HepG2 (cell line): ENCODE measurements around the gene IGF2BP3. TPM values are rescaled to one million over a fixed set of nuclear protein-coding genes. Genes with fewer than 3 reads are reported as not detected.

Source experiments
- ATAC-seq: fragments of 200-7000 bp; cut with Tn5 transposase; 3 replicates; pipeline ENCODE4 v1.9.1; 2020; ENCODE audit warnings: mild to moderate bottlenecking, moderate library complexity
- BruUV-seq: library from RNA; stranded (reverse); fragments of 400-500 nt; replicated peaks from 2 replicates; lab custom pipeline; 2021; lab: Mats Ljungman, UMichigan
- CTCF ChIA-PET: fragments of 300-600 bp; formaldehyde crosslinking; extraction: SDS; loops from one replicate; lab custom pipeline; 2021; ENCODE audit warnings: low total read pairs, inconsistent platforms, low intra/inter-chr PET ratio; lab: Yijun Ruan, JAX
- POLR2A ChIA-PET: fragments of 350-600 bp; sonication (Branson Sonifier 250); formaldehyde crosslinking; loops from one replicate; lab custom pipeline; 2020; ENCODE audit warnings: antibody characterized with exemption, inconsistent platforms; lab: Yijun Ruan, JAX
- DNase-seq: peaks from one replicate; pipeline ENCODE4 v3.0.0-alpha.2; 2015; ENCODE audit warnings: low spot score
- FAIRE-seq: peaks from 3 replicates; lab custom pipeline; 2011; peaks lifted over from hg19 to GRCh38; lab: Jason Lieb, UNC
- H2AFZ ChIP-seq: one replicate; pipeline ENCODE4 v1.6.1; 2011; ENCODE audit warnings: low read length, inconsistent platforms
- H3K27ac ChIP-seq: fragments of 300-600 bp; 3 replicates; pipeline ENCODE4 v1.8.0; 2011; ENCODE audit warnings: mixed run types, mild to moderate bottlenecking, mixed read lengths, low read length, inconsistent platforms; ENCODE audit not compliant: insufficient read depth; ENCODE audit errors: extremely low read length
- H3K27me3 ChIP-seq, 2 experiments: fragments of 200-600 bp in 1 of 2; 2 replicates in 1 of 2; 3 replicates in 1 of 2; pipeline versions ENCODE4 v1.6.0 to v1.8.0; 2011; ENCODE audit warnings: low read length in 2 of 2, mild to moderate bottlenecking in 2 of 2, moderate library complexity in 2 of 2, inconsistent platforms in 1 of 2; ENCODE audit not compliant: insufficient read depth in 2 of 2, control insufficient read depth in 1 of 2
- H3K36me3 ChIP-seq, 2 experiments: fragments of 200-600 bp in 1 of 2; replicated peaks in 1 of 2; 2 replicates in 1 of 2; 3 replicates in 1 of 2; pipeline versions ENCODE4 v1.5.1 to v1.8.0; 2011; ENCODE audit warnings: low read length in 2 of 2, inconsistent platforms in 1 of 2; ENCODE audit not compliant: insufficient read depth in 2 of 2, control insufficient read depth in 1 of 2
- H3K4me1 ChIP-seq: 2 replicates; pipeline ENCODE4 v1.5.1; 2012; ENCODE audit warnings: low read length, inconsistent platforms; ENCODE audit not compliant: insufficient read depth
- H3K4me2 ChIP-seq: 2 replicates; pipeline ENCODE4 v1.6.0; 2011; ENCODE audit warnings: low read depth, low read length, inconsistent platforms
- H3K4me3 ChIP-seq, 3 experiments: fragments of 200-600 bp in 1 of 3; sonication (generic), shearing (Covaris generic) in 1 of 3; replicated peaks in 1 of 3; 2 replicates each; pipeline ENCODE4 v1.5.1; 2011 to 2016; ENCODE audit warnings: low read length in 3 of 3, inconsistent platforms in 2 of 3, low read depth in 2 of 3, mild to moderate bottlenecking in 2 of 3, control low read depth in 1 of 3, mixed read lengths in 1 of 3; ENCODE audit not compliant: insufficient read depth in 1 of 3
- H3K79me2 ChIP-seq: one replicate; pipeline ENCODE4 v1.6.1; 2011; ENCODE audit warnings: low read length, inconsistent platforms; ENCODE audit not compliant: insufficient read depth
- H3K9ac ChIP-seq: 2 replicates; pipeline ENCODE4 v1.6.0; 2011; ENCODE audit warnings: mild to moderate bottlenecking, low read depth, low read length, inconsistent platforms; ENCODE audit not compliant: insufficient read depth
- H3K9me3 ChIP-seq: 2 replicates; pipeline ENCODE4 v1.5.1; 2012; ENCODE audit warnings: mild to moderate bottlenecking, low read length
- H4K20me1 ChIP-seq: 2 replicates; pipeline ENCODE4 v1.6.0; 2011; ENCODE audit warnings: inconsistent platforms, mild to moderate bottlenecking, low read length, moderate library complexity; ENCODE audit not compliant: insufficient read depth
- EHMT2 ChIP-seq: fragments of 200-600 bp; sonication (generic); IDR thresholded peaks from 2 replicates; pipeline ENCODE4 v1.7.0; 2017; ENCODE audit warnings: antibody characterized with exemption, low read depth, low read length, borderline replicate concordance
- IKZF4 ChIP-seq: sonication (generic); formaldehyde crosslinking; IDR thresholded peaks from 2 replicates; pipeline ENCODE4 v1.5.1; 2020; ENCODE audit warnings: borderline replicate concordance, mild to moderate bottlenecking, low read depth, missing genetic modification reagents; ENCODE audit errors: not compliant biosample characterization
- KLF11 ChIP-seq: IDR thresholded peaks from 2 replicates; pipeline ENCODE4 v1.6.1; 2016; ENCODE audit warnings: missing compliant biosample characterization
- MIXL1 ChIP-seq: IDR thresholded peaks from 2 replicates; pipeline ENCODE4 v1.6.1; 2016
- NFYB ChIP-seq: sonication (generic); formaldehyde crosslinking; IDR thresholded peaks from 2 replicates; pipeline ENCODE4 v1.4.0; 2020; ENCODE audit warnings: missing genetic modification reagents
- SETDB1 ChIP-seq: sonication (generic); formaldehyde crosslinking; IDR thresholded peaks from 2 replicates; pipeline ENCODE4 v1.5.1; 2020; ENCODE audit warnings: missing genetic modification reagents, mild to moderate bottlenecking, borderline replicate concordance
- SOX6 ChIP-seq, 2 experiments: fragments of 450-650 bp in 1 of 2; sonication (generic) in 1 of 2; formaldehyde crosslinking in 1 of 2; IDR thresholded peaks; 2 replicates each; pipeline versions ENCODE4 v1.4.0 to v1.6.1; 2017 to 2020; ENCODE audit warnings: antibody characterized with exemption in 1 of 2, mild to moderate bottlenecking in 1 of 2, missing genetic modification reagents in 1 of 2
- ZEB1 ChIP-seq: IDR thresholded peaks from 2 replicates; pipeline ENCODE4 v1.6.1; 2012; ENCODE audit warnings: mild to moderate bottlenecking, low read depth, inconsistent platforms; ENCODE audit not compliant: insufficient replicate concordance
- ZNF326 ChIP-seq: sonication (generic); formaldehyde crosslinking; IDR thresholded peaks from 2 replicates; pipeline ENCODE4 v1.4.0; 2020; ENCODE audit warnings: missing genetic modification reagents, borderline replicate concordance
- ZNF34 ChIP-seq: sonication (generic); formaldehyde crosslinking; IDR thresholded peaks from 2 replicates; pipeline ENCODE4 v1.4.0; 2020; ENCODE audit warnings: mild to moderate bottlenecking, missing genetic modification reagents, borderline replicate concordance
- ZNF446 ChIP-seq: sonication (generic); formaldehyde crosslinking; IDR thresholded peaks from 2 replicates; pipeline ENCODE4 v1.5.0; 2020; ENCODE audit warnings: mild to moderate bottlenecking, missing genetic modification reagents
- ZNF530 ChIP-seq: sonication (generic); formaldehyde crosslinking; IDR thresholded peaks from 2 replicates; pipeline ENCODE4 v1.5.0; 2020; ENCODE audit warnings: low read depth, mild to moderate bottlenecking, missing genetic modification reagents
- ZNF563 ChIP-seq: sonication (generic); formaldehyde crosslinking; IDR thresholded peaks from 2 replicates; pipeline ENCODE4 v1.8.0; 2022; ENCODE audit warnings: mild to moderate bottlenecking, moderate library complexity, missing genetic modification reagents
- WGBS: methylation state at CpG from one replicate; pipeline ENCODE4 v1.1.6; 2017; ENCODE audit warnings: low lambda C conversion rate; 5-methylcytosine and 5-hydroxymethylcytosine counted together
- in situ Hi-C: cut with HindIII; loops from 2 replicates; pipeline ENCODE4 v1.10.0; 2017; ENCODE audit warnings: low pct_unique_long_range_greater_than_20kb; ENCODE audit not compliant: extremely low pct_ligation_motif_present
- intact Hi-C: fragments of 100-400 bp; cut with micrococcal nuclease; formaldehyde crosslinking; loops from one replicate; pipeline ENCODE4 v1.10.0; 2022; ENCODE audit not compliant: unreplicated experiment
- polyA plus RNA-seq, 8 experiments: library from polyadenylated mRNA; depleted of rRNA in 3 of 8; stranded (reverse) in 7 of 8; unstranded in 1 of 8; fragments of >200 nt; fragmentation: Illumina TruSeq in 4 of 8; extraction: Trizol in 4 of 8; gene quantifications; 2 replicates each; pipeline versions ENCODE4 v1.2.1 to v1.2.3, GENCODE V29; 2011 to 2016; ENCODE audit warnings: low read depth in 4 of 8, missing spikeins in 1 of 8, mixed read lengths in 1 of 8; ENCODE audit not compliant: insufficient read depth in 1 of 8
- total RNA-seq, 5 experiments: library from RNA; depleted of rRNA; stranded (reverse); fragments of >200 nt; fragmentation: Illumina TruSeq; extraction: Trizol; gene quantifications; 2 replicates each; pipeline ENCODE4 v1.2.3, GENCODE V29; 2016; ENCODE audit warnings: low read depth in 1 of 5
- TF ChIP-seq, protein P1 (sequence below): sonication (generic); formaldehyde crosslinking; IDR thresholded peaks from 2 replicates; pipeline ENCODE4 v1.5.0; 2020; ENCODE audit warnings: mild to moderate bottlenecking, missing genetic modification reagents, borderline replicate concordance
- TF ChIP-seq, protein P2 (sequence below): sonication (generic); formaldehyde crosslinking; IDR thresholded peaks from 2 replicates; pipeline ENCODE4 v1.8.0; 2022; ENCODE audit warnings: mild to moderate bottlenecking, missing genetic modification reagents; ENCODE audit not compliant: insufficient replicate concordance

The IGF2BP3 gene
- total and polyA plus RNA-seq, 2 of the 13 experiments (the other 11 are each of a cell fraction or from before 2014, with no cell fraction given), result 37.7 to 39.5 TPM

DNA sequence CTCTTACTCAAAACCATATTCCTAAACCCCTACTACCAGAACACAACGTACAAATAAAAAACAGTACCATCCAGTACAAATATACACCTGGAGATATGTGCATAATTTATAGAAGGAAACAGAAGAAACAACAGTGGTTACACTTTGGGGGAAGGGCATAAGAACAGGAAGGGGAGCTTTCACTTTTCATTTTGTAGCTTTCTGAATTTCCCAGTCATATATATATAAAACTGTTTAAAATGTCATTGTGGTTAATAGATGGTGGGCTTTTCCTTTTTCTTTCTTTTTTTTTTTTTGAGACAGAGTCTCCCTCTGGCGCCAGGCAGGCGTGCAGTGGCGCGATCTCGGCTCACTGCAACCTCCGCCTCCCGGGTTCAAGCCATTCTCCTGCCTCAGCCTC lies 124.0 kb downstream of the IGF2BP3 start:
- 99% methylated on average over 8 of the region's 8 CpGs for WGBS
- FAIRE-seq (no peak), DNase-seq (no peak), ATAC-seq (no peak)
- POLR2A ChIA-PET, result interaction anchor here (1.7 kb wide), 1 partner anchor 12 kb away, joined by 4 read pairs; no protein-coding TSS in a partner anchor
- H3K27ac ChIP-seq, result no peak overlapping the region
- H3K27me3 ChIP-seq, result no peaks in the 10 kb centered on the region
- H2AFZ ChIP-seq, result no peak overlapping the region
- peaks cover 11 to 74% of the 10 kb centered on the region in 2 experiments for H3K36me3 ChIP-seq
- CTCF ChIA-PET, result no interaction called here
- TF ChIP-seq ZNF34 (no peak), MIXL1 (CRISPR knock-in tag) (no peak), EHMT2 (no peak), IKZF4 (no peak), ZNF530 (CRISPR knock-in tag) (no peak), ZNF563 (no peak)
- TF ChIP-seq, protein P1, sequence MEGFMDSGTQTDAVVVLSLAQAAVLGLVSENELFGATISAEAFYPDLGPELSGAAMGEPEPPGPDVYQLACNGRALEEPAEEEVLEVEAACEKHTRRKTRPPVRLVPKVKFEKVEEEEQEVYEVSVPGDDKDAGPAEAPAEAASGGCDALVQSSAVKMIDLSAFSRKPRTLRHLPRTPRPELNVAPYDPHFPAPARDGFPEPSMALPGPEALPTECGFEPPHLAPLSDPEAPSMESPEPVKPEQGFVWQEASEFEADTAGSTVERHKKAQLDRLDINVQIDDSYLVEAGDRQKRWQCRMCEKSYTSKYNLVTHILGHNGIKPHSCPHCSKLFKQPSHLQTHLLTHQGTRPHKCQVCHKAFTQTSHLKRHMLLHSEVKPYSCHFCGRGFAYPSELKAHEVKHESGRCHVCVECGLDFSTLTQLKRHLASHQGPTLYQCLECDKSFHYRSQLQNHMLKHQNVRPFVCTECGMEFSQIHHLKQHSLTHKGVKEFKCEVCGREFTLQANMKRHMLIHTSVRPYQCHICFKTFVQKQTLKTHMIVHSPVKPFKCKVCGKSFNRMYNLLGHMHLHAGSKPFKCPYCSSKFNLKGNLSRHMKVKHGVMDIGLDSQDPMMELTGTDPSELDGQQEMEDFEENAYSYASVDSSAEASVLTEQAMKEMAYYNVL (CRISPR knock-in tag), result no peak
- no peaks in the 10 kb centered on the region for H3K79me2 ChIP-seq
- no peak overlapping the region for H3K4me3 ChIP-seq
- in situ Hi-C loops (no loop called here), intact Hi-C loops (no loop called here)
- H3K4me1 ChIP-seq, result no peaks in the 10 kb centered on the region
- BruUV-seq, result no TSS peak
- no peaks in the 10 kb centered on the region for H4K20me1 ChIP-seq
- H3K4me2 ChIP-seq, result no peak overlapping the region
- H3K9ac ChIP-seq, result no peak overlapping the region
- H3K9me3 ChIP-seq, result no peaks in the 10 kb centered on the region

DNA sequence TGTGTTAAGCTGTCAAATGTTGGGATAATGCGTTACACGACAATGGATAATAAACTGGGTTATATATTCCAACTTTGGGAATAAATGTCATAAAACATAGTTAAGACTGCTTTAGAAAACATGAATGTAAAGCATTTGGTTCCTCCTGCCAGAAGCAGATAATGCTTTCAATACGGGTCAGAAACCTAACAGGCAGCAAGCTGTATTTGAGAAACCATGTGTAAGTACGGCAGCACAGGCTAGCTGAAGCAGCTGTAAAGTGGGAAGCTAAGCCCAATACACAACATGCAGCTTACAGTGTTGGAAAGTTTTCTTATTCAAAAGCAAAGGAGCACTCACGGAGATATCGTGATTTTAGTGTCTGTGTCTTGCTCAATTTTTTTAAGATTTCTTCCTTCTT lies 124.7 kb downstream of the IGF2BP3 start:
- intact Hi-C loops (no loop called here), in situ Hi-C loops (no loop called here)
- no peaks in the 10 kb centered on the region for H4K20me1 ChIP-seq
- WGBS, result 97% methylated on average over 6 of the region's 6 CpGs
- no peak overlapping the region for H2AFZ ChIP-seq
- no peaks in the 10 kb centered on the region for H3K9me3 ChIP-seq
- H3K4me2 ChIP-seq, result no peak overlapping the region
- ChIA-PET POLR2A (interaction anchor here (1.7 kb wide), 1 partner anchor 11 kb away, joined by 4 read pairs; no protein-coding TSS in a partner anchor), CTCF (no interaction called here)
- no peak overlapping the region for H3K9ac ChIP-seq
- H3K36me3 ChIP-seq, result peaks cover 11 to 75% of the 10 kb centered on the region in 2 experiments
- TF ChIP-seq ZNF446 (CRISPR knock-in tag), result no peak
- no peak for TF ChIP-seq ZNF326 (CRISPR knock-in tag)
- TF ChIP-seq NFYB (CRISPR knock-in tag), result no peak
- no peak for TF ChIP-seq SOX6 (IDR thresholded peaks at IDR 0.05)
- TF ChIP-seq SOX6 (CRISPR knock-in tag; IDR thresholded peaks at IDR 0.05), result no peak
- no peak for TF ChIP-seq ZEB1
- no peak for TF ChIP-seq SETDB1 (CRISPR knock-in tag)
- TF ChIP-seq, protein P2, sequence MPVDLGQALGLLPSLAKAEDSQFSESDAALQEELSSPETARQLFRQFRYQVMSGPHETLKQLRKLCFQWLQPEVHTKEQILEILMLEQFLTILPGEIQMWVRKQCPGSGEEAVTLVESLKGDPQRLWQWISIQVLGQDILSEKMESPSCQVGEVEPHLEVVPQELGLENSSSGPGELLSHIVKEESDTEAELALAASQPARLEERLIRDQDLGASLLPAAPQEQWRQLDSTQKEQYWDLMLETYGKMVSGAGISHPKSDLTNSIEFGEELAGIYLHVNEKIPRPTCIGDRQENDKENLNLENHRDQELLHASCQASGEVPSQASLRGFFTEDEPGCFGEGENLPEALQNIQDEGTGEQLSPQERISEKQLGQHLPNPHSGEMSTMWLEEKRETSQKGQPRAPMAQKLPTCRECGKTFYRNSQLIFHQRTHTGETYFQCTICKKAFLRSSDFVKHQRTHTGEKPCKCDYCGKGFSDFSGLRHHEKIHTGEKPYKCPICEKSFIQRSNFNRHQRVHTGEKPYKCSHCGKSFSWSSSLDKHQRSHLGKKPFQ (CRISPR knock-in tag), result no peak
- TF ChIP-seq KLF11, result no peak
- DNase-seq, result no peak
- no peaks in the 10 kb centered on the region for H3K79me2 ChIP-seq
- H3K4me3 ChIP-seq, result no peak overlapping the region
- no peak overlapping the region for H3K27ac ChIP-seq
- no peaks in the 10 kb centered on the region for H3K27me3 ChIP-seq
- H3K4me1 ChIP-seq, result no peaks in the 10 kb centered on the region
- no peak for FAIRE-seq
- BruUV-seq, result no TSS peak
- no peak for ATAC-seq
